HG02759 (cell line): ENCODE measurements around the gene ENO3.

ENCODE experiments used
- ATAC-seq: cut with Tn5 transposase; IDR thresholded peaks from one replicate; pipeline ENCODE4 v1.9.1; 2021; ENCODE audit warnings: mild to moderate bottlenecking, moderate library complexity; ENCODE audit not compliant: unreplicated experiment

The ENO3 gene

GRCh38 chr17:5003214-5003867 is 52.4 kb downstream of the ENO3 start:
- ATAC-seq: no peak
